PC-3 (cell line): ENCODE data around the gene PRRX1. TPM values are rescaled to one million over a fixed set of nuclear protein-coding genes. Genes with fewer than 3 reads are reported as not detected.

ENCODE experiments used
- ATAC-seq: fragments of 200-7000 bp; cut with Tn5 transposase; 2 replicates; pipeline ENCODE4 v1.9.1; 2020; ENCODE audit warnings: mild to moderate bottlenecking, moderate library complexity
- BruUV-seq: library from RNA; stranded (reverse); fragments of 400-500 nt; replicated peaks from 2 replicates; lab custom pipeline; 2021; lab: Mats Ljungman, UMichigan
- CTCF ChIA-PET: fragments of 300-600 bp; sonication (Branson Sonifier 250); formaldehyde crosslinking; loops from one replicate; lab custom pipeline; 2022; ENCODE audit warnings: antibody characterized with exemption; lab: Charles Lee
- POLR2A ChIA-PET: fragments of 300-600 bp; sonication (Branson Sonifier 250); formaldehyde crosslinking; loops from one replicate; lab custom pipeline; 2022; ENCODE audit warnings: antibody characterized with exemption; ENCODE audit not compliant: unreplicated experiment; lab: Charles Lee
- DNase-seq: peaks from one replicate; pipeline ENCODE4 v3.0.0-alpha.2; 2015
- H2AFZ ChIP-seq: fragments of 300-600 bp; sonication (generic); 2 replicates; pipeline ENCODE4 v1.6.0; 2016; ENCODE audit warnings: antibody characterized with exemption, low read length
- H3F3A ChIP-seq: fragments of 300-600 bp; sonication (generic); one replicate; pipeline ENCODE4 v1.6.0; 2017; ENCODE audit warnings: antibody characterized with exemption, low read length, control low read depth, mild to moderate bottlenecking; ENCODE audit not compliant: unreplicated experiment
- H3K27ac ChIP-seq: fragments of 300-600 bp; sonication (generic); 2 replicates; pipeline ENCODE4 v1.5.1; 2016; ENCODE audit warnings: mild to moderate bottlenecking, low read length
- H3K27me3 ChIP-seq: fragments of 300-600 bp; sonication (generic); 2 replicates; pipeline ENCODE4 v1.6.1; 2016; ENCODE audit warnings: low read length, mixed read lengths
- H3K36me3 ChIP-seq: fragments of 300-600 bp; sonication (generic); 2 replicates; pipeline ENCODE4 v1.6.1; 2016; ENCODE audit warnings: low read depth, mixed run types, low read length, mixed read lengths
- H3K4me1 ChIP-seq: fragments of 300-600 bp; sonication (generic); 2 replicates; pipeline ENCODE4 v1.5.1; 2016; ENCODE audit warnings: low read length; ENCODE audit not compliant: insufficient read depth
- H3K4me2 ChIP-seq: fragments of 300-600 bp; sonication (generic); 2 replicates; pipeline ENCODE4 v1.6.0; 2016; ENCODE audit warnings: low read length
- H3K4me3 ChIP-seq: fragments of 300-600 bp; sonication (generic); 2 replicates; pipeline ENCODE4 v1.5.1; 2016; ENCODE audit warnings: mild to moderate bottlenecking, low read length, mixed read lengths
- H3K79me2 ChIP-seq: fragments of 300-600 bp; sonication (generic); 2 replicates; pipeline ENCODE4 v1.6.1; 2017; ENCODE audit warnings: low read length, mixed read lengths
- H3K9ac ChIP-seq: fragments of 300-600 bp; sonication (generic); 2 replicates; pipeline ENCODE4 v1.6.0; 2016; ENCODE audit warnings: mild to moderate bottlenecking, low read length
- H3K9me2 ChIP-seq: fragments of 300-600 bp; sonication (generic); replicated peaks from 2 replicates; pipeline ENCODE4 v1.6.1; 2016; ENCODE audit warnings: mixed run types, low read length, mixed read lengths
- H3K9me3 ChIP-seq: fragments of 300-600 bp; sonication (generic); 2 replicates; pipeline ENCODE4 v1.6.1; 2016; ENCODE audit warnings: low read length, mixed read lengths
- H4K20me1 ChIP-seq: fragments of 300-600 bp; sonication (generic); 2 replicates; pipeline ENCODE4 v1.6.1; 2016; ENCODE audit warnings: low read length, mixed read lengths
- CTCF ChIP-seq: fragments of 300-600 bp; sonication (generic); conservative IDR thresholded peaks from 2 replicates; pipeline ENCODE4 v1.5.1; 2017; ENCODE audit warnings: antibody characterized with exemption, low read depth, mild to moderate bottlenecking, low read length
- EZH2 ChIP-seq: fragments of 300-600 bp; sonication (generic); IDR thresholded peaks from one replicate; pipeline ENCODE4 v1.6.1; 2017; ENCODE audit warnings: antibody characterized with exemption, mild to moderate bottlenecking, low read length; ENCODE audit not compliant: unreplicated experiment
- EZH2phosphoT487 ChIP-seq: fragments of 300-600 bp; sonication (generic); IDR thresholded peaks from 2 replicates; pipeline ENCODE4 v1.6.1; 2018; ENCODE audit warnings: mild to moderate bottlenecking, antibody characterized with exemption, low read length, borderline replicate concordance
- intact Hi-C: fragments of 100-400 bp; cut with micrococcal nuclease; formaldehyde crosslinking; loops from 2 replicates; pipeline ENCODE4 v1.9.0; 2023
- total RNA-seq: library from RNA; depleted of rRNA; stranded (reverse); fragments of >200 nt; gene quantifications from 2 replicates; pipeline ENCODE4 v1.2.3, GENCODE V29; 2014

The PRRX1 gene
- total RNA-seq, 1 experiment from 2014 or later = not detected

GRCh38 chr1:170662561-170663403 is 1.1 kb upstream of the PRRX1 start:
- DNase-seq (no peak), ATAC-seq (no peak; the same call in 1 of the 2 replicates)
- Histone ChIP-seq H3K27ac (no peak overlapping the region), H3K9ac (no peak overlapping the region), H2AFZ (peak overlapping the region; percentile 61), H3K9me2 (no peaks in the 10 kb centered on the region), H3K4me2 (peak overlapping the region; percentile 74), H3K27me3 (no peaks in the 10 kb centered on the region), H3K4me1 (no peaks in the 10 kb centered on the region), H3F3A (no peaks in the 10 kb centered on the region), H3K4me3 (peak overlapping the region; percentile 57), H3K9me3 (no peaks in the 10 kb centered on the region), H3K79me2 (no peaks in the 10 kb centered on the region), H4K20me1 (no peaks in the 10 kb centered on the region), H3K36me3 (no peaks in the 10 kb centered on the region)
- CTCF ChIA-PET = no interaction called here
- no peak for TF ChIP-seq EZH2
- TF ChIP-seq CTCF = no peak
- TF ChIP-seq EZH2phosphoT487 = no peak
- intact Hi-C loops = no loop called here
- POLR2A ChIA-PET = no interaction called here
- BruUV-seq = no TSS peak

DNA sequence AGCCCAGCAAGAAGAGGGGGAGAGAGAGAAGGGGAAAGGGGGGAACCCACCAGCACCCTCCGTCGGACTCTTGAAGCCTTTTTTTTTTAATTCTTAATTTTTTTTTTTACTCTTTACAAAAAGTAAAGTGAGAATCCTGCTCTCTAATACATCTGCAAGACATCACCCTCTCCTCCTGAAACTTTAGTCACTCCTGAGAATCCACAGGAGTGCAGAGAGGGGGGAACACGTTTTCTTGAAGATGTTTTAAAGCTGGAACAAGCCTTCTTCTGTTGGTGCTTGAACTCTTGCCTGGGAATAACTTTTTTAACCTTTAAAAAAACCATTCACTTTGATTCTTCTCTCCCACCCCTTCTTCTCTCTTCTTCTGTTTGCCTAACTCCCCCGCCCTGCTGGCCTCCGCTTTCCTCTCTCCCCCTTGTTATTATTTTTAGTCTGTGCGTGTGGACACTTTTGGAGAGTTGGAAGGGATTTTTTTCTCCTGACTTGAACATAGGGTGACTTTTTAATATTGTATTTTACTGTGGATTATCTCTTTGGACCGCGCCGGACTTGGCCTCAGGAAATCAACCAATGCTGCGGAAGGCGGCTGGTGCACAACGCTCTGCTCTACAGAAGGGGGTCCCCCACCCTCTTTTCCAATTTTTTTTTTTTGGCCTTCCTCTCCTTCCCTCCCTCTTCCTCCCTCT is 383 bp upstream of the PRRX1 start:
- intact Hi-C loops = no loop called here
- H3K4me3 ChIP-seq = no peak overlapping the region
- no peak overlapping the region for H3K9ac ChIP-seq

More for the DNA sequence above, 383 bp upstream of the PRRX1 start:
- Histone ChIP-seq H4K20me1 (no peaks in the 10 kb centered on the region), H3K4me1 (no peaks in the 10 kb centered on the region), H2AFZ (no peak overlapping the region), H3K27me3 (peaks cover under 1% of the 10 kb centered on the region; the same call in 1 of the 2 replicates), H3K4me2 (no peak overlapping the region), H3K36me3 (no peaks in the 10 kb centered on the region), H3K79me2 (no peaks in the 10 kb centered on the region), H3K9me3 (no peaks in the 10 kb centered on the region), H3K9me2 (no peaks in the 10 kb centered on the region), H3K27ac (no peak overlapping the region), H3F3A (no peaks in the 10 kb centered on the region)
- TF ChIP-seq EZH2phosphoT487 (no peak), CTCF (no peak), EZH2 (no peak)
- BruUV-seq = no TSS peak
- ATAC-seq (no peak), DNase-seq (no peak)
- ChIA-PET CTCF (no interaction called here), POLR2A (no interaction called here)
